Measurements from ENCODE around the gene HBP1. TPM values are rescaled to one million over a fixed set of nuclear protein-coding genes. Genes with fewer than 3 reads are reported as not detected.

HBP1 gene
- total and polyA plus RNA-seq, 2 of the 13 experiments (the other 11 are each of a cell fraction or from before 2014, with no cell fraction given): 22.9 to 44.1 TPM

- FAIRE-seq: no peak
- intact Hi-C loops (cut with micrococcal nuclease; ENCODE audit: unreplicated experiment): no loop called here
Measured at GRCh38 chr7:107234436-107234835, 65.6 kb downstream of the HBP1 start.

More at GRCh38 chr7:107234436-107234835, 65.6 kb downstream of the HBP1 start:
- CTCF ChIA-PET (ENCODE audit: low intra/inter-chr PET ratio, low total read pairs): no interaction called here
- no peaks in the 10 kb centered on the region for H3K79me2 ChIP-seq (ENCODE audit: insufficient read depth, low read length)
- H3K36me3 ChIP-seq (replicated peaks in 1 of 2; ENCODE audit: control insufficient read depth in 1 of 2, insufficient read depth in 2 of 2, low read length in 2 of 2): peaks cover 1 to 15% of the 10 kb centered on the region in 2 experiments; a peak in 2 of 5 replicates
- H3K4me2 ChIP-seq (ENCODE audit: low read depth, low read length): no peak overlapping the region
- no peak overlapping the region for H3K27ac ChIP-seq (ENCODE audit: extremely low read length, insufficient read depth, low read length)
- H3K9me3 ChIP-seq (ENCODE audit: low read length): no peaks in the 10 kb centered on the region
- 91% methylated on average over 3 of the region's 3 CpGs for WGBS (ENCODE audit: low lambda C conversion rate)
- no peaks in the 10 kb centered on the region for H3K4me1 ChIP-seq (ENCODE audit: insufficient read depth, low read length)
- ATAC-seq (no peak), DNase-seq (ENCODE audit: low spot score) (no peak)
- POLR2A ChIA-PET: no interaction called here
- H2AFZ ChIP-seq (ENCODE audit: low read length): no peak overlapping the region
- no TSS peak for BruUV-seq (replicated peaks)
- in situ Hi-C loops (cut with HindIII; ENCODE audit: extremely low pct_ligation_motif_present, low pct_unique_long_range_greater_than_20kb): no loop called here
- H3K4me3 ChIP-seq (replicated peaks in 1 of 3; ENCODE audit: insufficient read depth in 1 of 3, low read depth in 2 of 3, low read length in 3 of 3): no peak overlapping the region
- no peaks in the 10 kb centered on the region for H4K20me1 ChIP-seq (ENCODE audit: insufficient read depth, low read length)
- H3K27me3 ChIP-seq (ENCODE audit: control insufficient read depth in 1 of 2, insufficient read depth in 2 of 2, low read length in 2 of 2): no peaks in the 10 kb centered on the region
- H3K9ac ChIP-seq (ENCODE audit: insufficient read depth, low read depth, low read length): no peak overlapping the region
- TF ChIP-seq ZNF891 (CRISPR knock-in tag; IDR thresholded peaks at IDR 0.05): no peak
- TF ChIP-seq ZNF124 (CRISPR knock-in tag; IDR thresholded peaks at IDR 0.05): no peak
- no peak for TF ChIP-seq GTF3A (CRISPR knock-in tag; conservative IDR thresholded peaks at IDR 0.05)
- no peak for TF ChIP-seq ZNF512 (CRISPR knock-in tag; IDR thresholded peaks at IDR 0.05)
- TF ChIP-seq MED1 (CRISPR knock-in tag; IDR thresholded peaks at IDR 0.05): no peak
- TF ChIP-seq ZNF83 (CRISPR knock-in tag; IDR thresholded peaks at IDR 0.05; ENCODE audit: borderline replicate concordance): no peak
- no peak for TF ChIP-seq RBM39 (IDR thresholded peaks at IDR 0.05; ENCODE audit: low read depth, low read length, poor library complexity, severe bottlenecking)
- TF ChIP-seq ZNF720 (CRISPR knock-in tag; IDR thresholded peaks at IDR 0.05): no peak
- no peak for TF ChIP-seq SMARCC2 (IDR thresholded peaks at IDR 0.05)
- no peak for TF ChIP-seq LCORL (IDR thresholded peaks at IDR 0.05)
- TF ChIP-seq LCORL (CRISPR knock-in tag; IDR thresholded peaks at IDR 0.05): no peak
- TF ChIP-seq SIX1 (CRISPR knock-in tag; IDR thresholded peaks at IDR 0.05; ENCODE audit: borderline replicate concordance): no peak
- no peak for TF ChIP-seq NCOA1 (CRISPR knock-in tag; IDR thresholded peaks at IDR 0.05)
- TF ChIP-seq ZBED4 (CRISPR knock-in tag; IDR thresholded peaks at IDR 0.05; ENCODE audit: borderline replicate concordance): no peak
- no peak for TF ChIP-seq NFE2 (CRISPR knock-in tag; IDR thresholded peaks at IDR 0.05)
- no peak for TF ChIP-seq ZNF343 (CRISPR knock-in tag; IDR thresholded peaks at IDR 0.05)
- no peak for TF ChIP-seq MBNL3 (CRISPR knock-in tag; conservative IDR thresholded peaks at IDR 0.05)
- no peak for TF ChIP-seq ADNP (CRISPR knock-in tag; IDR thresholded peaks at IDR 0.05)

All from HepG2 (cell line).